Mesendoderm (in vitro differentiated cells): ENCODE results near the gene DCAF7.

ENCODE experiments used
- DNase-seq: peaks from one replicate; pipeline ENCODE4 v3.0.0; 2013
- H2AK5ac ChIP-seq: 2 replicates; pipeline ENCODE4 v1.6.1; 2013; ENCODE audit warnings: low read length, inconsistent platforms
- H2BK120ac ChIP-seq: 2 replicates; pipeline ENCODE4 v1.6.1; 2013; ENCODE audit warnings: low read depth, mild to moderate bottlenecking, low read length, moderate library complexity, mixed read lengths
- H2BK15ac ChIP-seq: replicated peaks from 2 replicates; pipeline ENCODE4 v1.6.1; 2013; ENCODE audit warnings: low read depth, mild to moderate bottlenecking, moderate library complexity
- H2BK5ac ChIP-seq: 2 replicates; pipeline ENCODE4 v1.6.1; 2013; ENCODE audit warnings: low read length, inconsistent platforms
- H3K18ac ChIP-seq: 2 replicates; pipeline ENCODE4 v1.6.1; 2013; ENCODE audit warnings: mild to moderate bottlenecking, low read length, mixed read lengths
- H3K23ac ChIP-seq: one replicate; pipeline ENCODE4 v1.6.1; 2013; ENCODE audit warnings: low read length
- H3K27ac ChIP-seq: 2 replicates; pipeline ENCODE4 v1.5.1; 2013; ENCODE audit warnings: low read depth, mild to moderate bottlenecking, inconsistent platforms, low read length, moderate library complexity
- H3K27me3 ChIP-seq: 2 replicates; pipeline ENCODE4 v1.6.1; 2013; ENCODE audit warnings: low read length, control low read depth, mild to moderate bottlenecking, inconsistent platforms; ENCODE audit not compliant: insufficient read depth, poor library complexity
- H3K36me3 ChIP-seq: 2 replicates; pipeline ENCODE4 v1.6.1; 2013; ENCODE audit warnings: low read length, inconsistent platforms; ENCODE audit not compliant: control insufficient read depth, insufficient read depth
- H3K4ac ChIP-seq: one replicate; pipeline ENCODE4 v1.6.1; 2013; ENCODE audit warnings: low read depth, mild to moderate bottlenecking, low read length, moderate library complexity
- H3K4me1 ChIP-seq: 2 replicates; pipeline ENCODE4 v1.6.1; 2013; ENCODE audit warnings: low read depth, low read length, inconsistent platforms; ENCODE audit not compliant: control insufficient read depth
- H3K4me2 ChIP-seq: 2 replicates; pipeline ENCODE4 v1.6.1; 2013; ENCODE audit warnings: low read length
- H3K4me3 ChIP-seq: 2 replicates; pipeline ENCODE4 v1.5.1; 2013; ENCODE audit warnings: mild to moderate bottlenecking, low read length
- H3K56ac ChIP-seq: one replicate; pipeline ENCODE4 v1.6.1; 2013; ENCODE audit warnings: low read length
- H3K79me1 ChIP-seq: 2 replicates; pipeline ENCODE4 v1.6.1; 2013; ENCODE audit warnings: low read length, inconsistent platforms
- H3K79me2 ChIP-seq: 2 replicates; pipeline ENCODE4 v1.6.1; 2013; ENCODE audit warnings: mild to moderate bottlenecking, low read length; ENCODE audit not compliant: control insufficient read depth, insufficient read depth
- H3K9ac ChIP-seq: 2 replicates; pipeline ENCODE4 v1.6.1; 2013; ENCODE audit warnings: low read length, inconsistent platforms
- H4K5ac ChIP-seq: one replicate; pipeline ENCODE4 v1.6.1; 2013; ENCODE audit warnings: low read length
- H4K8ac ChIP-seq: one replicate; pipeline ENCODE4 v1.6.1; 2013; ENCODE audit warnings: low read depth, mild to moderate bottlenecking, control low read depth, low read length, moderate library complexity
- WGBS: extraction: QIAGEN DNeasy Blood & Tissue Kit; methylation state at CpG from one replicate; pipeline ENCODE4 v1.1.7; 2013; ENCODE audit warnings: low lambda C conversion rate, missing lambda C conversion rate; ENCODE audit not compliant: insufficient coverage; ENCODE audit errors: extremely low coverage; 5-methylcytosine and 5-hydroxymethylcytosine counted together

DCAF7 gene

DNA sequence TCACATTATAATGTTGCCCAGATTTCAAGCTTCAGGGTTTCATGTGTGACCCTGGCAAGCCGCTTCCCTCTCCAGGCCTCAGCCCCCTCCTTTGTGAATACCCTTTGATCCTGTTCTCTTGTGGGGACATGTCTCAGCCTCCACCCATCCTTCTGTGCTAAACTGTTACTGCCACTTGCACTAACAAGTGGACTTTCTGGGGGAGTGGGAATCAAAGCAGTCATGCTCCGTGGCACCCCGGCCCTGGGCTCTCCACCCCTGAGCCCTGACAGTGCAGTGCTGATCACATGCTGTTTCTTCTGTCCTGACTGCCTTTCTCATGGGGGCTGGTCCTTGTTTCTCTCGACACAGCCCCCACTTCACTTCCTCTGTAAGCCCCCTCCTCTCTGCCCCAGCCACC lies 9.7 kb upstream of the DCAF7 start:
- Histone ChIP-seq H2BK120ac (no peak overlapping the region), H3K79me1 (no peaks in the 10 kb centered on the region), H3K4me2 (no peak overlapping the region), H3K27me3 (no peaks in the 10 kb centered on the region), H3K4ac (no peak overlapping the region), H3K4me3 (no peak overlapping the region), H3K27ac (no peak overlapping the region), H3K4me1 (no peaks in the 10 kb centered on the region), H3K36me3 (no peaks in the 10 kb centered on the region), H3K18ac (no peak overlapping the region), H4K8ac (no peak overlapping the region), H3K9ac (no peak overlapping the region), H2AK5ac (no peak overlapping the region), H3K79me2 (no peaks in the 10 kb centered on the region), H2BK5ac (no peak overlapping the region), H4K5ac (no peak overlapping the region), H3K56ac (no peak overlapping the region), H3K23ac (no peak overlapping the region), H2BK15ac (no peak overlapping the region)
- DNase-seq, result no peak
- WGBS, result no CpG with 5 or more reads among the region's 4 CpGs

- Histone ChIP-seq H2AK5ac (no peak overlapping the region), H3K4ac (no peak overlapping the region), H4K8ac (no peak overlapping the region), H3K36me3 (no peaks in the 10 kb centered on the region), H2BK15ac (no peak overlapping the region), H3K27ac (no peak overlapping the region), H3K27me3 (no peaks in the 10 kb centered on the region), H3K23ac (no peak overlapping the region), H3K56ac (no peak overlapping the region), H2BK120ac (no peak overlapping the region), H3K18ac (no peak overlapping the region), H3K4me2 (no peak overlapping the region), H4K5ac (no peak overlapping the region), H3K9ac (no peak overlapping the region), H3K4me3 (no peak overlapping the region), H3K4me1 (no peaks in the 10 kb centered on the region), H2BK5ac (no peak overlapping the region), H3K79me2 (no peaks in the 10 kb centered on the region), H3K79me1 (no peaks in the 10 kb centered on the region)
- WGBS, result no CpG with 5 or more reads among the region's 9 CpGs
- no peak for DNase-seq
Observed at GRCh38 chr17:63542218-63542545, 8.1 kb upstream of the DCAF7 start.

GRCh38 chr17:63542942-63543821 lies 7.1 kb upstream of the DCAF7 start:
- no peak overlapping the region for H3K27ac ChIP-seq
- no peaks in the 10 kb centered on the region for H3K27me3 ChIP-seq
- H3K9ac ChIP-seq, result no peak overlapping the region
- no peak overlapping the region for H3K56ac ChIP-seq
- H4K8ac ChIP-seq, result no peak overlapping the region
- H3K18ac ChIP-seq, result no peak overlapping the region
- H3K4me2 ChIP-seq, result no peak overlapping the region
- WGBS, result no CpG with 5 or more reads among the region's 15 CpGs
- no peak overlapping the region for H2BK5ac ChIP-seq
- H3K4ac ChIP-seq, result no peak overlapping the region
- no peak overlapping the region for H2AK5ac ChIP-seq
- no peak overlapping the region for H2BK15ac ChIP-seq
- H3K4me1 ChIP-seq, result no peaks in the 10 kb centered on the region
- H3K23ac ChIP-seq, result no peak overlapping the region
- no peak overlapping the region for H2BK120ac ChIP-seq
- H4K5ac ChIP-seq, result no peak overlapping the region
- H3K36me3 ChIP-seq, result no peaks in the 10 kb centered on the region
- no peaks in the 10 kb centered on the region for H3K79me1 ChIP-seq
- no peak overlapping the region for H3K4me3 ChIP-seq
- no peak for DNase-seq
- no peaks in the 10 kb centered on the region for H3K79me2 ChIP-seq

- no peak for DNase-seq
- H2BK15ac ChIP-seq, result no peak overlapping the region
- H3K27me3 ChIP-seq, result no peaks in the 10 kb centered on the region
- H3K4me2 ChIP-seq, result no peak overlapping the region
- no peak overlapping the region for H3K4ac ChIP-seq
- no peak overlapping the region for H2BK120ac ChIP-seq
- no peak overlapping the region for H2BK5ac ChIP-seq
- H3K23ac ChIP-seq, result no peak overlapping the region
- H3K9ac ChIP-seq, result no peak overlapping the region
- no peaks in the 10 kb centered on the region for H3K36me3 ChIP-seq
- no peak overlapping the region for H3K18ac ChIP-seq
- H3K27ac ChIP-seq, result no peak overlapping the region
- no peaks in the 10 kb centered on the region for H3K4me1 ChIP-seq
- H3K79me1 ChIP-seq, result no peaks in the 10 kb centered on the region
- no peaks in the 10 kb centered on the region for H3K79me2 ChIP-seq
- H3K4me3 ChIP-seq, result no peak overlapping the region
- no peak overlapping the region for H4K8ac ChIP-seq
- no peak overlapping the region for H2AK5ac ChIP-seq
- H3K56ac ChIP-seq, result no peak overlapping the region
- no peak overlapping the region for H4K5ac ChIP-seq
Observed at GRCh38 chr17:63543822-63544420, 6.4 kb upstream of the DCAF7 start.

DNA sequence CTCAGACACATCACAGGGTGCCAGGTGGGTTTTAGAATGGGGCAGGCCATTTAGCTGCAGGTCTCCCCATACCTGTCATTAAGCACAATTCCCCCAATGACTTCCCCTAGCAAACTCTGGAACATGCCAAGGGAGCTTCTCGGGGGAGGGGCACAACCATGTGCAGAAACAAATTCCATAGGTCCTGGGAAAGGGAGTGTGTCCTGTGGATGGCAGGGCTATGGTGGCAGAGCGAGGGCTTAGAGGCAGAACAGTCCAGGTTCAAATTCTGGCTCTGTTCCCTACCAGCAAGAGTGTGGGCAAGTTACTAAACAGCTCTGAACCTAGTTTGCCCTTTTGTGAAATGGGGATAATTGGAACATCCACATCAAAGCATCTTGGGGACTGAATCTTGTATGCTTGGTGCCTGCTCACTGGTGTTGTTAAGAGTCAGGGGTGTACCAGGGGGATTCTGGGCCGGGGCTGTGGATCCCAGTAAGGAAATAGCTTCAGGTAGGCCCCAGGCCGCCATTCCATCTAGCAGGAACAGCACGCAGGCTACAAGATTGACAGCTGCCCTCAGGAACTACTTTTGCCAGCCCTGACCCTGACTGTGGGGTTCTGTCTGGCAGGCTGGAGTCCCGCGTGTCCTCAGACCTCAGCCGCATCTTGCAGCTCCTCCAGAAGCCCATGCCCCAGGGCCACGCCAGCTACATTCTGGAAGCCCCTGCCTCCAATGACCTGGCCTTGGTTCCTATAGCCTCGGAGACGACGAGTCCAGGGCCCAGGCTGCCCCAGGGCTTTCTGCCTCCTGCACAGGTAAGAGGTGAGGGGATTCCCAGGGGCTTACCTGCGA lies 5.6 kb upstream of the DCAF7 start:
- no peaks in the 10 kb centered on the region for H3K79me2 ChIP-seq
- H2AK5ac ChIP-seq, result no peak overlapping the region
- no peaks in the 10 kb centered on the region for H3K36me3 ChIP-seq
- H3K27me3 ChIP-seq, result no peaks in the 10 kb centered on the region
- no peak overlapping the region for H3K4me2 ChIP-seq
- no peak overlapping the region for H3K4me3 ChIP-seq
- no peaks in the 10 kb centered on the region for H3K79me1 ChIP-seq
- DNase-seq, result no peak
- H3K56ac ChIP-seq, result no peak overlapping the region
- H4K5ac ChIP-seq, result no peak overlapping the region
- no peak overlapping the region for H4K8ac ChIP-seq
- H3K4me1 ChIP-seq, result no peaks in the 10 kb centered on the region
- H3K23ac ChIP-seq, result no peak overlapping the region
- H3K18ac ChIP-seq, result no peak overlapping the region
- H3K27ac ChIP-seq, result no peak overlapping the region
- no peak overlapping the region for H3K4ac ChIP-seq
- no CpG with 5 or more reads among the region's 13 CpGs for WGBS
- no peak overlapping the region for H2BK120ac ChIP-seq
- no peak overlapping the region for H2BK5ac ChIP-seq
- H2BK15ac ChIP-seq, result no peak overlapping the region
- no peak overlapping the region for H3K9ac ChIP-seq
